Measurements from ENCODE around the gene SLC17A7.
"Not testable (repeated sequence)": the region's sequence is repeated elsewhere in the genome, so short reads cannot be mapped to it uniquely, and the experiment has no call there.

SLC17A7 gene

GRCh38 chr19:49469828-49470614 lies 28.7 kb upstream of the SLC17A7 start:
- DNase-seq = no peak

GRCh38 chr19:49468746-49469447 lies 27.6 kb upstream of the SLC17A7 start:
- DNase-seq = peak; percentile 53

GRCh38 chr19:49468199-49468598 lies 26.9 kb upstream of the SLC17A7 start:
- DNase-seq = no peak

GRCh38 chr19:49465371-49465770 lies 24.0 kb upstream of the SLC17A7 start:
- no peak for DNase-seq

GRCh38 chr19:49463960-49464740 lies 22.8 kb upstream of the SLC17A7 start:
- DNase-seq = no peak

- DNase-seq = no peak
Observed at GRCh38 chr19:49462492-49462891, 21.2 kb upstream of the SLC17A7 start.

- no peak for DNase-seq
Observed at GRCh38 chr19:49461656-49462055, 20.3 kb upstream of the SLC17A7 start.

GRCh38 chr19:49461130-49461529 lies 19.8 kb upstream of the SLC17A7 start:
- not testable (repeated sequence) for DNase-seq

- no peak for DNase-seq
Observed at GRCh38 chr19:49459388-49459787, 18.1 kb upstream of the SLC17A7 start.

- DNase-seq = no peak
Observed at GRCh38 chr19:49458567-49458903, 17.2 kb upstream of the SLC17A7 start.

GRCh38 chr19:49456326-49456725 lies 15.0 kb upstream of the SLC17A7 start:
- DNase-seq = no peak

GRCh38 chr19:49455773-49456172 lies 14.4 kb upstream of the SLC17A7 start:
- no peak for DNase-seq

GRCh38 chr19:49453757-49454240 lies 12.5 kb upstream of the SLC17A7 start:
- no peak for DNase-seq

GRCh38 chr19:49453013-49453756 lies 11.9 kb upstream of the SLC17A7 start, which contains the start of gene ALDH16A1:
Gene ALDH16A1, plus strand, starts transcription at chr19:49453225. Its CDS starts 107 bp downstream, at chr19:49453332.
- peak; percentile 97 for DNase-seq

- DNase-seq = peak; percentile 99
Observed at GRCh38 chr19:49451430-49452181, 10.3 kb upstream of the SLC17A7 start, which contains the start of gene PIH1D1. Gene PIH1D1, minus strand, starts transcription at chr19:49451814. Its CDS starts 240 bp downstream, at chr19:49451574.

- DNase-seq = no peak
Observed at GRCh38 chr19:49450405-49450804, 9.1 kb upstream of the SLC17A7 start.

GRCh38 chr19:49448432-49448786 lies 7.1 kb upstream of the SLC17A7 start:
- no peak for DNase-seq

- no peak for DNase-seq
Observed at GRCh38 chr19:49447485-49448431, 6.4 kb upstream of the SLC17A7 start.

GRCh38 chr19:49445997-49446396 lies 4.7 kb upstream of the SLC17A7 start:
- no peak for DNase-seq

- not testable (repeated sequence) for DNase-seq
Observed at GRCh38 chr19:49444100-49444700, 2.9 kb upstream of the SLC17A7 start.

All from DMS153 (cell line).